GM23338 (cell line): ENCODE measurements around the gene EIF2A. TPM values are rescaled to one million over a fixed set of nuclear protein-coding genes. Genes with fewer than 3 reads are reported as not detected.

Source experiments
- ATAC-seq: fragments of 200-7000 bp; cut with Tn5 transposase; 3 replicates; pipeline ENCODE4 v1.9.1; 2020
- DNase-seq: peaks from one replicate; pipeline ENCODE4 v3.0.0-alpha.2; 2015; ENCODE audit warnings: low spot score
- H2AFZ ChIP-seq: fragments of 200-600 bp; sonication (generic); 2 replicates; pipeline ENCODE4 v1.8.0; 2016; ENCODE audit warnings: antibody characterized with exemption, mild to moderate bottlenecking, moderate library complexity
- H3F3A ChIP-seq: fragments of 200-600 bp; sonication (generic); replicated peaks from 2 replicates; pipeline ENCODE4 v1.8.0; 2017; ENCODE audit warnings: antibody characterized with exemption, mixed run types, low read depth
- H3K27ac ChIP-seq: fragments of 200-600 bp; sonication (generic); 2 replicates; pipeline ENCODE4 v1.6.1; 2016; ENCODE audit warnings: low read depth
- H3K27me3 ChIP-seq: fragments of 200-600 bp; sonication (generic); 2 replicates; pipeline ENCODE4 v1.8.0; 2016; ENCODE audit warnings: mild to moderate bottlenecking, mixed run types, moderate library complexity; ENCODE audit not compliant: insufficient read depth
- H3K36me3 ChIP-seq: fragments of 200-600 bp; sonication (generic); 2 replicates; pipeline ENCODE4 v1.8.0; 2016; ENCODE audit warnings: mild to moderate bottlenecking; ENCODE audit not compliant: insufficient read depth
- H3K4me1 ChIP-seq: fragments of 200-600 bp; sonication (generic); 2 replicates; pipeline ENCODE4 v1.8.0; 2016; ENCODE audit warnings: mild to moderate bottlenecking, moderate library complexity; ENCODE audit not compliant: insufficient read depth
- H3K4me2 ChIP-seq: fragments of 200-600 bp; sonication (generic); 2 replicates; pipeline ENCODE4 v1.7.1; 2017; ENCODE audit warnings: mixed run types
- H3K4me3 ChIP-seq: fragments of 200-600 bp; sonication (generic); 2 replicates; pipeline ENCODE4 v1.6.1; 2016; ENCODE audit warnings: mixed run types
- H3K79me2 ChIP-seq: fragments of 200-600 bp; sonication (generic); replicated peaks from 2 replicates; pipeline ENCODE4 v1.8.0; 2017; ENCODE audit warnings: mild to moderate bottlenecking; ENCODE audit not compliant: insufficient read depth
- H3K9me2 ChIP-seq: fragments of 200-600 bp; sonication (generic); 2 replicates; pipeline ENCODE4 v1.8.0; 2017; ENCODE audit not compliant: insufficient read depth
- H4K20me1 ChIP-seq: fragments of 200-600 bp; sonication (generic); replicated peaks from 2 replicates; pipeline ENCODE4 v1.8.0; 2017; ENCODE audit warnings: mild to moderate bottlenecking; ENCODE audit not compliant: insufficient read depth
- H3K27ac Mint-ChIP-seq: 2 replicates; pipeline ENCODE4 v1.8.0; 2020; ENCODE audit warnings: inconsistent platforms, mild to moderate bottlenecking, moderate library complexity, mixed read lengths
- H3K27me3 Mint-ChIP-seq: 3 replicates; pipeline ENCODE4 v1.8.0; 2022; ENCODE audit warnings: low read depth, mild to moderate bottlenecking, moderate library complexity, mixed read lengths, inconsistent platforms; ENCODE audit not compliant: insufficient read depth, poor library complexity
- H3K36me3 Mint-ChIP-seq: 3 replicates; pipeline ENCODE4 v1.8.0; 2021; ENCODE audit warnings: low read depth, mild to moderate bottlenecking, inconsistent platforms, moderate library complexity, mixed read lengths
- H3K4me1 Mint-ChIP-seq: 3 replicates; pipeline ENCODE4 v1.8.0; 2020; ENCODE audit warnings: mild to moderate bottlenecking, inconsistent platforms, mixed read lengths
- H3K4me3 Mint-ChIP-seq: 3 replicates; pipeline ENCODE4 v1.8.0; 2021; ENCODE audit warnings: moderate library complexity, mild to moderate bottlenecking, inconsistent platforms, mixed read lengths
- H3K9me3 Mint-ChIP-seq: 3 replicates; pipeline ENCODE4 v1.8.0; 2020; ENCODE audit warnings: moderate library complexity, mild to moderate bottlenecking, inconsistent platforms, mixed read lengths
- CTCF ChIP-seq, 2 experiments: fragments of 200-600 bp in 1 of 2; sonication (generic) in 1 of 2; conservative IDR thresholded peaks; 2 replicates each; pipeline versions ENCODE4 v1.5.1 to v1.6.1; 2016 to 2017; ENCODE audit warnings: antibody characterized with exemption in 2 of 2, low read depth in 2 of 2, mild to moderate bottlenecking in 2 of 2, moderate library complexity in 1 of 2
- ETS1 ChIP-seq: IDR thresholded peaks from 2 replicates; pipeline ENCODE4 v1.6.1; 2016; ENCODE audit warnings: antibody characterized with exemption
- EZH2 ChIP-seq: fragments of 200-600 bp; sonication (generic); IDR thresholded peaks from one replicate; pipeline ENCODE4 v1.8.0; 2017; ENCODE audit warnings: antibody characterized with exemption, mild to moderate bottlenecking, low read depth; ENCODE audit not compliant: unreplicated experiment
- REST ChIP-seq: IDR thresholded peaks from one replicate; pipeline ENCODE4 v1.6.1; 2018; ENCODE audit warnings: antibody characterized with exemption; ENCODE audit not compliant: unreplicated experiment
- ZNF462 ChIP-seq: fragments of 250-450 bp; sonication (Bioruptor Pico); IDR thresholded peaks from 2 replicates; pipeline ENCODE4 v1.5.0; 2020; ENCODE audit warnings: mild to moderate bottlenecking, moderate library complexity
- polyA plus RNA-seq: library from polyadenylated mRNA; unstranded; fragments of >200 nt; fragmentation: Nextera tagmentation; extraction: Ambion mirVana; gene quantifications from 2 replicates; pipeline ENCODE4 v1.2.1, GENCODE V29; 2016
- total RNA-seq: library from RNA; depleted of rRNA; stranded (reverse); fragments of >200 nt; shearing (Covaris generic); gene quantifications from 2 replicates; pipeline ENCODE4 v1.2.3, GENCODE V29; 2014

EIF2A gene
- total and polyA plus RNA-seq, 2 experiments from 2014 or later: 95.2 to 153 TPM

- TF ChIP-seq ZNF462: no peak
- no peak for TF ChIP-seq CTCF (conservative IDR thresholded peaks at IDR 0.05; ENCODE audit: low read depth in 2 of 2)
- TF ChIP-seq REST: no peak
These were observed 11.1 kb downstream of the EIF2A start (continued) for GRCh38 chr3:150557725-150558124.

- peaks cover 40% of the 10 kb centered on the region for H3K36me3 ChIP-seq
- no peak overlapping the region for H3K27ac ChIP-seq
These were observed 17.7 kb downstream of the EIF2A start for GRCh38 chr3:150564243-150564642.

More at GRCh38 chr3:150564243-150564642, 17.7 kb downstream of the EIF2A start:
- H3F3A ChIP-seq: no peaks in the 10 kb centered on the region
- H3K9me2 ChIP-seq: no peaks in the 10 kb centered on the region
- H3K4me1 Mint-ChIP-seq: no peaks in the 10 kb centered on the region
- no peak overlapping the region for H2AFZ ChIP-seq
- no peak overlapping the region for H3K27ac Mint-ChIP-seq
- DNase-seq: no peak
- no peak overlapping the region for H3K4me3 ChIP-seq
- H3K4me2 ChIP-seq: no peak overlapping the region
- no peaks in the 10 kb centered on the region for H3K27me3 Mint-ChIP-seq
- no peak overlapping the region for H3K4me3 Mint-ChIP-seq
- H3K36me3 Mint-ChIP-seq: peaks cover 46% of the 10 kb centered on the region; the same call in 2 of the 3 replicates
- TF ChIP-seq CTCF (conservative IDR thresholded peaks at IDR 0.05; ENCODE audit: low read depth in 2 of 2): no peak
- TF ChIP-seq ETS1: no peak
- TF ChIP-seq EZH2: no peak
- H3K79me2 ChIP-seq: peaks cover 3% of the 10 kb centered on the region
- H4K20me1 ChIP-seq: no peaks in the 10 kb centered on the region; the same call in 1 of the 2 replicates
- no peak for ATAC-seq
- no peaks in the 10 kb centered on the region for H3K9me3 Mint-ChIP-seq
- H3K4me1 ChIP-seq: no peaks in the 10 kb centered on the region
- no peaks in the 10 kb centered on the region for H3K27me3 ChIP-seq
